ENCODE results near the gene PLEKHA3. TPM values are rescaled to one million over a fixed set of nuclear protein-coding genes. Genes with fewer than 3 reads are reported as not detected.

The PLEKHA3 gene
- total RNA-seq, 2 donors from 2014 or later = 21.2 to 22.8 TPM

DNA sequence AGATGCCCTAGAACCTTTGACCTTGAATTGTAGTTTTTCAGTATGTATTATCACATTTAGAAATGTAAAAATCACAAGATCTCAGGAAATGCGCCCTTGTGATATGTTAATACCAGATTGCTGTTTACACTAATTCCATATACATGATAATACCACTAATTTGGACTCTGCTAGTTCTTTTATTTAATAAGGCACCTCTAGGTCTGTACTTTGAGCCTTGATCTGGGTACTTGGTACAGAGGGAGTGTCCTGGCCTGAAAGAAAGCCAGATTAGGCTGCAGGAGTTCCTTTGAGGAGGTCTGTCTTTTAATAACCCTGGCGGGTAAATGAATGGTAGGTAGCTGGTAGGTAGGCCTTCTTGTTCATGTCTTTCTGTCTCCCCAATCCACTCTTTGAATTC, 26.3 kb downstream of the PLEKHA3 start:
- Histone ChIP-seq H3K4me3 (ENCODE audit: low read length) (no peak overlapping the region), H3K36me3 (ENCODE audit: control insufficient read depth, insufficient read depth, low read length) (peaks cover 28% of the 10 kb centered on the region), H3K27me3 (ENCODE audit: control insufficient read depth, insufficient read depth, low read length, poor library complexity, severe bottlenecking) (no peaks in the 10 kb centered on the region), H3K9ac (ENCODE audit: extremely low read depth, low read length, poor library complexity, severe bottlenecking) (no peak overlapping the region), H3K4me1 (ENCODE audit: control insufficient read depth, insufficient read depth, low read length) (no peaks in the 10 kb centered on the region), H3K27ac (ENCODE audit: low read depth, low read length) (no peak overlapping the region), H3K9me3 (ENCODE audit: control insufficient read depth, low read length) (no peaks in the 10 kb centered on the region)
- no peak for DNase-seq
- 60 to 90% methylated on average over 1 to 2 of the region's 2 CpGs for WGBS, 2 experiments (ENCODE audit: insufficient coverage in 1 of 2, insufficient read length in 1 of 2)
- Mint-ChIP-seq H3K4me3 (no peak overlapping the region), H3K27ac (peak overlapping the region; percentile 55), H3K27me3 (ENCODE audit: insufficient read depth) (no peaks in the 10 kb centered on the region), H3K4me1 (peaks cover 9% of the 10 kb centered on the region), H3K9me3 (no peaks in the 10 kb centered on the region), H3K36me3 (ENCODE audit: low read depth) (peaks cover 10% of the 10 kb centered on the region)
- TF ChIP-seq, protein P1, sequence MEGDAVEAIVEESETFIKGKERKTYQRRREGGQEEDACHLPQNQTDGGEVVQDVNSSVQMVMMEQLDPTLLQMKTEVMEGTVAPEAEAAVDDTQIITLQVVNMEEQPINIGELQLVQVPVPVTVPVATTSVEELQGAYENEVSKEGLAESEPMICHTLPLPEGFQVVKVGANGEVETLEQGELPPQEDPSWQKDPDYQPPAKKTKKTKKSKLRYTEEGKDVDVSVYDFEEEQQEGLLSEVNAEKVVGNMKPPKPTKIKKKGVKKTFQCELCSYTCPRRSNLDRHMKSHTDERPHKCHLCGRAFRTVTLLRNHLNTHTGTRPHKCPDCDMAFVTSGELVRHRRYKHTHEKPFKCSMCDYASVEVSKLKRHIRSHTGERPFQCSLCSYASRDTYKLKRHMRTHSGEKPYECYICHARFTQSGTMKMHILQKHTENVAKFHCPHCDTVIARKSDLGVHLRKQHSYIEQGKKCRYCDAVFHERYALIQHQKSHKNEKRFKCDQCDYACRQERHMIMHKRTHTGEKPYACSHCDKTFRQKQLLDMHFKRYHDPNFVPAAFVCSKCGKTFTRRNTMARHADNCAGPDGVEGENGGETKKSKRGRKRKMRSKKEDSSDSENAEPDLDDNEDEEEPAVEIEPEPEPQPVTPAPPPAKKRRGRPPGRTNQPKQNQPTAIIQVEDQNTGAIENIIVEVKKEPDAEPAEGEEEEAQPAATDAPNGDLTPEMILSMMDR (conservative IDR thresholded peaks at IDR 0.05) = no peak

DNA sequence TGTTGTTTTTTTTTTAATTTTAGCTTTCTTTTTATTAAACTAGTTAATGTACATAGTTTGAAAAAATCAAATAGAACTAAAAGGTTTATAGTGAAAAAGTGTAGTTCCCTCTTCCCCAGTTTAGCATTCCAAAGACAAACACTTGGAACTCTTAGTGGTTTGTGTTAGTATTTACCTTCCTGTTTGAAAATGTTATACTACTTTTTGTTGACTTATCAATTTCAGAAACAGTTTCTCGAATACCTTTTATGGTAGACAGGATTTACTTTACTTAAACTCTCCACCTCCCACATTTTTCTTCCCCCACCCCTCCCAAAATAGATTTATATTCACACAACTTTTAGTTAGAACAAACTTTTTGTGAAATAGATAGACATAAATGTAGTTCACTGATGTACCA, 26.7 kb downstream of the PLEKHA3 start:
- TF ChIP-seq, protein P1 (conservative IDR thresholded peaks at IDR 0.05) = no peak
- 100% methylated on average over 1 of the region's 1 CpG; no CpG with 5 or more reads in 1 of the 2 experiments for WGBS, 2 experiments (ENCODE audit: insufficient coverage in 1 of 2, insufficient read length in 1 of 2)
- H3K9me3 Mint-ChIP-seq = no peaks in the 10 kb centered on the region
- H3K4me3 ChIP-seq (ENCODE audit: low read length) = no peak overlapping the region
- peaks cover 24% of the 10 kb centered on the region for H3K36me3 ChIP-seq (ENCODE audit: control insufficient read depth, insufficient read depth, low read length)
- no peaks in the 10 kb centered on the region for H3K27me3 ChIP-seq (ENCODE audit: control insufficient read depth, insufficient read depth, low read length, poor library complexity, severe bottlenecking)
- H3K36me3 Mint-ChIP-seq (ENCODE audit: low read depth) = peaks cover 10% of the 10 kb centered on the region
- H3K27ac Mint-ChIP-seq = no peak overlapping the region
- no peaks in the 10 kb centered on the region for H3K9me3 ChIP-seq (ENCODE audit: control insufficient read depth, low read length)
- no peak overlapping the region for H3K4me3 Mint-ChIP-seq
- no peak overlapping the region for H3K27ac ChIP-seq (ENCODE audit: low read depth, low read length)
- peaks cover 9% of the 10 kb centered on the region for H3K4me1 Mint-ChIP-seq
- no peak overlapping the region for H3K9ac ChIP-seq (ENCODE audit: extremely low read depth, low read length, poor library complexity, severe bottlenecking)
- no peaks in the 10 kb centered on the region for H3K4me1 ChIP-seq (ENCODE audit: control insufficient read depth, insufficient read depth, low read length)
- no peaks in the 10 kb centered on the region for H3K27me3 Mint-ChIP-seq (ENCODE audit: insufficient read depth)
- DNase-seq = no peak

DNA sequence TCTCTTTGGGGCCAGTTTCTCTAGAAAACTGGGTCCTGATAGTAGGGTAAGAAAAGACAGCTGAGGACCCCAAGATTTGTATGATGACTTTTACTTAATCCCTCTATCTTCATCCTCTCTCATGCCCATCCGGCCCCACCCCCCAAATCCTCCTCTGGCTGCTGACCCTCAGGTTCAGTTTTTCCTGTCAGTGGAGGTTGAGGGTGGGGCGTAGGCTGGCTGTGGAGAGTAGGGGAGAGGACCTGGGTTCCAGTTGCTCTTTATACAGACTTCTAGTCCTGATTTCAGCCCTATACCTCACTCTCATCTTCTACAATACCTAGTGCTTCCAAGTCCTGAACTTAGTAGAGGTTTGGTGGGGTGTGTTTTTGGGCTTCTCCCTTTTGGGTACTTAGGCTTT, 28.4 kb downstream of the PLEKHA3 start:
- Histone ChIP-seq H3K4me1 (ENCODE audit: control insufficient read depth, insufficient read depth, low read length) (no peaks in the 10 kb centered on the region), H3K9ac (ENCODE audit: extremely low read depth, low read length, poor library complexity, severe bottlenecking) (no peak overlapping the region), H3K27me3 (ENCODE audit: control insufficient read depth, insufficient read depth, low read length, poor library complexity, severe bottlenecking) (no peaks in the 10 kb centered on the region), H3K9me3 (ENCODE audit: control insufficient read depth, low read length) (no peaks in the 10 kb centered on the region), H3K4me3 (ENCODE audit: low read length) (no peak overlapping the region), H3K36me3 (ENCODE audit: control insufficient read depth, insufficient read depth, low read length) (peaks cover 9% of the 10 kb centered on the region), H3K27ac (ENCODE audit: low read depth, low read length) (no peak overlapping the region)
- Mint-ChIP-seq H3K36me3 (ENCODE audit: low read depth) (peaks cover 13% of the 10 kb centered on the region), H3K4me3 (no peak overlapping the region), H3K4me1 (peaks cover 9% of the 10 kb centered on the region), H3K9me3 (no peaks in the 10 kb centered on the region), H3K27ac (no peak overlapping the region), H3K27me3 (ENCODE audit: insufficient read depth) (no peaks in the 10 kb centered on the region)
- TF ChIP-seq, protein P1 (conservative IDR thresholded peaks at IDR 0.05) = no peak
- DNase-seq = no peak
- no CpG with 5 or more reads among the region's 2 CpGs for WGBS, 2 experiments (ENCODE audit: insufficient coverage in 1 of 2, insufficient read length in 1 of 2)

All from endodermal cell (in vitro differentiated cells).